ENCODE results near the gene MEFV. TPM values are rescaled to one million over a fixed set of nuclear protein-coding genes. Genes with fewer than 3 reads are reported as not detected.

The MEFV gene
- total and polyA plus RNA-seq, 2 of the 13 experiments (the other 11 are each of a cell fraction or from before 2014, with no cell fraction given), result 0.22 TPM; not detected in 1

GRCh38 chr16:3282103-3282729, 25.8 kb upstream of the MEFV start (continued):
- TF ChIP-seq GLMP (CRISPR knock-in tag; IDR thresholded peaks at IDR 0.05; ENCODE audit: borderline replicate concordance) (no peak), FOXC1 (CRISPR knock-in tag; IDR thresholded peaks at IDR 0.05; ENCODE audit: borderline replicate concordance) (no peak), ZNF362 (CRISPR knock-in tag; IDR thresholded peaks at IDR 0.05; ENCODE audit: borderline replicate concordance) (no peak), CCAR2 (optimal IDR thresholded peaks at IDR 0.05; ENCODE audit: low read depth, low read length) (no peak), FOXJ3 (CRISPR knock-in tag; IDR thresholded peaks at IDR 0.05; ENCODE audit: borderline replicate concordance) (no peak; the same call in 1 of the 2 replicates), BHLHE40 (IDR thresholded peaks at IDR 0.05; ENCODE audit: low read length) (no peak), NFATC3 (CRISPR knock-in tag; IDR thresholded peaks at IDR 0.05) (no peak), MZF1 (CRISPR knock-in tag; IDR thresholded peaks at IDR 0.05; ENCODE audit: borderline replicate concordance) (no peak), ZNF24 (IDR thresholded peaks at IDR 0.05) (no peak), ZNF572 (CRISPR knock-in tag; IDR thresholded peaks at IDR 0.05) (no peak), RELA (CRISPR knock-in tag; IDR thresholded peaks at IDR 0.05) (no peak), ZNF83 (CRISPR knock-in tag; IDR thresholded peaks at IDR 0.05; ENCODE audit: borderline replicate concordance) (0 out of 2 replicates have a peak, but pooled peaks have one; percentile 38), PCBP1 (IDR thresholded peaks at IDR 0.05; ENCODE audit: borderline replicate concordance, low read depth, low read length) (no peak), ERF (CRISPR knock-in tag; IDR thresholded peaks at IDR 0.05) (no peak; the same call in 1 of the 2 replicates), PBX2 (CRISPR knock-in tag; IDR thresholded peaks at IDR 0.05) (no peak), ATF7-NPFF (CRISPR knock-in tag; IDR thresholded peaks at IDR 0.05; ENCODE audit: low read depth) (no peak), ZFY (CRISPR knock-in tag; IDR thresholded peaks at IDR 0.05) (peak; percentile 80), GPN1 (CRISPR knock-in tag; IDR thresholded peaks at IDR 0.05; ENCODE audit: borderline replicate concordance) (no peak), MTERF4 (CRISPR knock-in tag; IDR thresholded peaks at IDR 0.05) (no peak), ATRX (CRISPR knock-in tag; IDR thresholded peaks at IDR 0.05; ENCODE audit: borderline replicate concordance) (no peak), ZNF501 (CRISPR knock-in tag; IDR thresholded peaks at IDR 0.05) (peak; percentile 17; the same call in 1 of the 2 replicates), CENPT (CRISPR knock-in tag; IDR thresholded peaks at IDR 0.05; ENCODE audit: low read depth) (0 out of 2 replicates have a peak, but pooled peaks have one; percentile 11), ZBTB4 (CRISPR knock-in tag; IDR thresholded peaks at IDR 0.05; ENCODE audit: borderline replicate concordance) (no peak)
